GM12878 (cell line): ENCODE results near the gene NOTCH1. TPM values are rescaled to one million over a fixed set of nuclear protein-coding genes. Genes with fewer than 3 reads are reported as not detected.

Source experiments
- BHLHE40 ChIP-seq, 2 experiments: fragments of 450-650 bp in 1 of 2; IDR thresholded peaks; 2 replicates each; pipeline ENCODE4 v1.6.1; 2011 to 2017; ENCODE audit warnings: low read depth in 2 of 2, borderline replicate concordance in 1 of 2, improper control_type of control experiment in 1 of 2, low read length in 1 of 2, mild to moderate bottlenecking in 1 of 2
- CHD2 ChIP-seq: IDR thresholded peaks from 2 replicates; pipeline ENCODE4 v1.6.1; 2011; ENCODE audit warnings: low read depth, low read length, improper control_type of control experiment, borderline replicate concordance
- FOXM1 ChIP-seq: IDR thresholded peaks from 2 replicates; pipeline ENCODE4 v1.6.1; 2012; ENCODE audit warnings: low read depth, mild to moderate bottlenecking, inconsistent platforms, low read length, moderate library complexity
- GATAD2B ChIP-seq: fragments of 450-650 bp; conservative IDR thresholded peaks from 2 replicates; pipeline ENCODE4 v1.6.1; 2017; ENCODE audit warnings: low read depth, mild to moderate bottlenecking, moderate library complexity
- IKZF1 ChIP-seq: fragments of 450-650 bp; conservative IDR thresholded peaks from 2 replicates; pipeline ENCODE4 v1.6.1; 2017; ENCODE audit warnings: antibody characterized with exemption, mild to moderate bottlenecking
- IKZF2 ChIP-seq, 2 experiments: fragments of 450-650 bp; IDR thresholded peaks; 2 replicates each; pipeline ENCODE4 v1.6.1; 2017; ENCODE audit warnings: mild to moderate bottlenecking in 2 of 2, moderate library complexity in 2 of 2
- KDM1A ChIP-seq: fragments of 200-600 bp; sonication (generic); IDR thresholded peaks from 2 replicates; pipeline ENCODE4 v1.6.1; 2016; ENCODE audit warnings: borderline replicate concordance
- RBBP5 ChIP-seq: fragments of 200-600 bp; sonication (generic); conservative IDR thresholded peaks from 2 replicates; pipeline ENCODE4 v1.6.1; 2016
- REST ChIP-seq: IDR thresholded peaks from 2 replicates; pipeline ENCODE4 v1.6.1; 2012; ENCODE audit warnings: mild to moderate bottlenecking, low read depth, low read length
- RUNX3 ChIP-seq: IDR thresholded peaks from 2 replicates; pipeline ENCODE4 v1.6.1; 2012; ENCODE audit warnings: low read length, inconsistent platforms
- SMAD1 ChIP-seq: fragments of 450-650 bp; IDR thresholded peaks from 2 replicates; pipeline ENCODE4 v1.6.1; 2018; ENCODE audit warnings: mild to moderate bottlenecking, low read depth; ENCODE audit not compliant: partially characterized antibody
- SRF ChIP-seq, 2 experiments: IDR thresholded peaks; 2 replicates each; pipeline ENCODE4 v1.6.1; 2011; ENCODE audit warnings: low read depth in 2 of 2, low read length in 2 of 2, mild to moderate bottlenecking in 1 of 2, moderate library complexity in 1 of 2
- ZZZ3 ChIP-seq: IDR thresholded peaks from 2 replicates; pipeline ENCODE4 v1.6.1; 2011; ENCODE audit warnings: low read depth; ENCODE audit not compliant: control insufficient read depth, insufficient read length
- polyA plus RNA-seq, 11 experiments: library from polyadenylated mRNA; depleted of rRNA in 4 of 11; unstranded in 6 of 11; stranded (reverse) in 5 of 11; fragments of >200 nt; fragmentation: Nextera tagmentation in 4 of 11; fragmentation: Illumina TruSeq in 1 of 11; extraction: Ambion mirVana in 4 of 11; extraction: Trizol in 1 of 11; gene quantifications; 1 replicate in 1 of 11; 2 replicates in 10 of 11; pipeline versions ENCODE4 v1.2.1 to v1.2.3, GENCODE V29; 2011 to 2016; ENCODE audit warnings: inconsistent platforms in 2 of 11, missing spikeins in 2 of 11, low read depth in 1 of 11
- total RNA-seq, 4 experiments: library from RNA; depleted of rRNA in 3 of 4; stranded (reverse); fragments of >200 nt in 3 of 4; fragmentation: Illumina TruSeq in 1 of 4; extraction: Trizol in 1 of 4; gene quantifications; 2 replicates each; pipeline versions ENCODE4 v1.2.1 to v1.2.3, GENCODE V29; 2013 to 2021
- TF ChIP-seq, protein P1 (sequence below): fragments of 450-650 bp; IDR thresholded peaks from 2 replicates; pipeline ENCODE4 v1.6.1; 2017; ENCODE audit warnings: borderline replicate concordance

Gene NOTCH1
- total and polyA plus RNA-seq, 10 of the 15 experiments (the other 5 are each of a cell fraction or from before 2014, with no cell fraction given): 0.02 to 40.0 (median 3.7) TPM

DNA sequence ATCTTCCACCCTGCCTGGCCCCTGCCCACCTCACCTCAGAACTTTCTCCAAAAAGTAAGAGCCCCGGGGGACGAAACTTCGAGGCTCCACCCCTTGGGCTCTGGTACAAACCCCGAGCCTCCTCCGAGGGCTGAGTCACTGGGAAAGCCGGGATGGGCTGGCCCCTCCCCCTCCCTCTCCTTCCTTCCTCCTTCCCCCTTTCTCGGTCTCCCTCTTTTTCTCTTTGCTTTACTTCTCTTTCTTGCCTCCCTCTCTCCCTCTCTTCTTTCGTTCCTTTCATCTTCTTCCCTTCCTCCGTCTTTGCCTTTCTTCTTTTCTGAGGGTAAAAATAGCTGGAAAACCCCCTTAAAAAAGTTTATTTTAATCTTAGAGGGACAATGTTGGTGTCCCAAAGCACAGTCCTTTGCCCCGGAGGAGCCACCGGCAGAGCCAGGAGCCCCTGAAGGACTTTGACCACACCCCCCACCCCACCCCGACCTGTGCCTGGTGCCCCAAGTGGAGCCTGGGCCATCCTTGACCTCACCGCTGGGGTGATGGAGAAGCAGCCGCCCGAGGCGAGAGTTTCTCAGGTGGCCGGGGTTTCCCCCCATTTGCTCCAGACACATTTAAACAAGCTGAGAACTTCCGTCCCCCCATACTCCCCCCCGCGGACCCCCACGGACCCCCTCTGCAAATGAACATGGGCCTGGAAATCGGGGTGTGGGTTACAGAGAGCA, 5.7 kb upstream of the NOTCH1 start (continued):
- TF ChIP-seq REST (no peak), IKZF2 (IDR thresholded peaks at IDR 0.05) (peak; percentile 83 to 84), RBBP5 (no peak), KDM1A (no peak), SRF (IDR thresholded peaks at IDR 0.05; ENCODE audit: low read depth in 2 of 2, low read length in 2 of 2) (no peak), RUNX3 (peak; percentile 26), BHLHE40 (IDR thresholded peaks at IDR 0.05; ENCODE audit: borderline replicate concordance in 1 of 2, low read depth in 2 of 2, low read length in 1 of 2) (peak in 1 of 2 experiments; percentile 15; a peak in 1 of 4 replicates), FOXM1 (0 out of 2 replicates have a peak, but pooled peaks have one; percentile 28), GATAD2B (0 out of 2 replicates have a peak, but pooled peaks have one; percentile 5), IKZF1 (peak; percentile 47), ZZZ3 (no peak), CHD2 (no peak), SMAD1 (no peak)
- TF ChIP-seq, protein P1, sequence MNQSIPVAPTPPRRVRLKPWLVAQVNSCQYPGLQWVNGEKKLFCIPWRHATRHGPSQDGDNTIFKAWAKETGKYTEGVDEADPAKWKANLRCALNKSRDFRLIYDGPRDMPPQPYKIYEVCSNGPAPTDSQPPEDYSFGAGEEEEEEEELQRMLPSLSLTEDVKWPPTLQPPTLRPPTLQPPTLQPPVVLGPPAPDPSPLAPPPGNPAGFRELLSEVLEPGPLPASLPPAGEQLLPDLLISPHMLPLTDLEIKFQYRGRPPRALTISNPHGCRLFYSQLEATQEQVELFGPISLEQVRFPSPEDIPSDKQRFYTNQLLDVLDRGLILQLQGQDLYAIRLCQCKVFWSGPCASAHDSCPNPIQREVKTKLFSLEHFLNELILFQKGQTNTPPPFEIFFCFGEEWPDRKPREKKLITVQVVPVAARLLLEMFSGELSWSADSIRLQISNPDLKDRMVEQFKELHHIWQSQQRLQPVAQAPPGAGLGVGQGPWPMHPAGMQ: 0 out of 2 replicates have a peak, but pooled peaks have one; percentile 29
